HG03159 (cell line): Measurements from ENCODE around the gene NEO1.

ENCODE experiments used
- ATAC-seq: cut with Tn5 transposase; IDR thresholded peaks from one replicate; pipeline ENCODE4 v1.9.1; 2021; ENCODE audit warnings: mild to moderate bottlenecking, moderate library complexity; ENCODE audit not compliant: unreplicated experiment

The NEO1 gene

GRCh38 chr15:73344056-73344455 lies 291.8 kb downstream of the NEO1 start:
- ATAC-seq, result no peak

DNA sequence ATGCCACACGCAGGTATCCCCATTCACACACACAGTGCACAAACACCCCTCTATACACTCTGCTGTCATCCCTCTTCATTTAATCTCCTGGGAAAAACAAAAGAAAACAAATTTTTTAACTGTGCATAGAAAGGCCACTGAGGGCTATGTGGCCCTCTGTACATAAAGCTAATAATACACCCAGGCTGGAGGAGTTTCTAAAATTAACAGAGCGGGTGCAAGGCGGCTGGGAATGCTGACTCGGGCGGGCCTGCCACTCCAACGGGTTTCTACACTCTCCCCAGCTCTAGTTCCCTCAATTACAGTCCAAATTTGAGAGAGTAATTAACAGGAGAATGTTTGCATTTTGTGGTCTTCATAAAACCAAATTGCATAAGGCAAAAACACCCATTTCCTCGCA lies 293.4 kb downstream of the NEO1 start:
- no peak for ATAC-seq

DNA sequence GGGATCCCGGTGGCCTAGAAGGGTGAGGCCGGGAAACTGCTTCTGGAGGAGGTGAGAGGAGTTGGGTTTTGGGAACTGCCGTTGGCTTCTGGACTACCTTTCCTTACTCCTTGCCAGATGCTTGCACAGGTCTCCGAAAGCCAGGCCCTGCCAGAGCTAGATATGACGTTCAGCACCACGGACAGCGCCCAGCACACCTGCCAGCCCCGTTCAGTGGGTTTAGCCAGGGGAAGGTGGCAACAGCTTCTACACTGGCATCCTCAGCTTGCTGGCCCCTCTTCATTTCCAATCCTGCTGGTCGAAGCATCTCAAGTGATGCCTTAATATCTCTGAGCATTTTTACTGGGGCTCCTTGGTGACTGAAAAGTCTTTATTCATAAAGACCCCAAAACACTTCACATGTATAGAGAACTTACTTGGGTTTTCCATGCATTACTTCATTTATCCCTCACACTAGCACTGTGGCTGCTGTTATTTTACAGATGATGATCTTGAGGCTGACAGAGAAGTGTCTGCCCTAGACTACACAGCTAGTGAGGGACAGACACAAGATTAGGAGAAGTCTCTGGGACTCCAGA lies 294.6 kb downstream of the NEO1 start:
- ATAC-seq, result no peak

- no peak for ATAC-seq
Measured at GRCh38 chr15:73349191-73349590, 296.9 kb downstream of the NEO1 start.

DNA sequence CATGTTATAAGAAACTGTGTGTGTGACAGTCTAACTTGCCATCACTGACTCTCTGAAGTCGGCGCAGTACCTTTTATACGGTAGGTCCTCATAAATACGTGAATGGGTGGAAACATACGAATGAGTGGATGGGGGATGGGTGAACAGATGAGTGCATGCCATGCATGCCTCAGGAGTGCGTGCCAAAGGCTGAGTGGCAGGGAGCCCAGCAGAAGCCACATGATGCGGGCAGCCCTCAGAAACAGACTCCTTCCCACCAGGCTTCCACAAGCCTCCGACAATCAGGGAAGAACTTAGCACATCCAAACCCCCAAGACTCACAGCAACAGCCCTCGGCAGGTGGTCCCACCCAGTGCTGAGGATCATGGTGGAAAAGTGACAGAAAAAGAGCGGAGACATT lies 299.8 kb downstream of the NEO1 start:
- ATAC-seq, result no peak

DNA sequence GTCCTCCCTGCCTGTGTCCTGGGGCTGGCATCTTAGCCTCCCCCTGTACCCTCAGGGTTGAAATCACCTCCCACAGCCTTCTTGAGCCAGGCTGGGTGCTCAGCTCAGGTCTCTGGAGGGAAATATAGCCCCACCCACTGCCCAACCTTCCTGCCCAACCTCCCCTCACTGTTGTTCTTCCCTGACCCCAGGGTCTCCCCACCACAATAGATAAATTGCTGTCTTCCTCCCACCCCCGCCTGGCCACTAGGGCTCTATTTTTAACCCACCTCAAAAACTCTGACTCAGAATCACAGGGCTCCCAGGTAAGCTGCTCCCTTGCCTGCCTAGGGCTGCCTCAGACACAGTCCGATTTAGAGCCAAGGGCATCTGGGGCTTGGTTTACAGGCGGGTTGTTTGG lies 301.5 kb downstream of the NEO1 start:
- no peak for ATAC-seq

GRCh38 chr15:73354241-73354640 lies 302.0 kb downstream of the NEO1 start:
- no peak for ATAC-seq
